A673 (cell line): ENCODE data around the gene LNX1. TPM values are rescaled to one million over a fixed set of nuclear protein-coding genes. Genes with fewer than 3 reads are reported as not detected.

Experiments used
- BruUV-seq: library from RNA; stranded (reverse); fragments of 400-500 nt; replicated peaks from 2 replicates; lab custom pipeline; 2021; lab: Mats Ljungman, UMichigan
- CTCF ChIA-PET: fragments of 300-600 bp; sonication (Branson Sonifier 250); formaldehyde crosslinking; loops from one replicate; lab custom pipeline; 2022; ENCODE audit warnings: antibody characterized with exemption; lab: Charles Lee
- POLR2A ChIA-PET: fragments of 300-600 bp; sonication (Branson Sonifier 250); formaldehyde crosslinking; loops from one replicate; lab custom pipeline; 2022; ENCODE audit warnings: antibody characterized with exemption; ENCODE audit not compliant: low non-redundant PET; lab: Charles Lee
- DNase-seq: peaks from one replicate; pipeline ENCODE4 v3.0.0-alpha.2; 2015; ENCODE audit warnings: low spot score
- H3K27ac ChIP-seq: fragments of 200-600 bp; sonication (generic); 2 replicates; pipeline ENCODE4 v1.5.1; 2016; ENCODE audit warnings: mixed run types, low read depth, mild to moderate bottlenecking, mixed read lengths, antibody characterized with exemption, low read length; ENCODE audit not compliant: poor library complexity, severe bottlenecking
- H3K27me3 ChIP-seq: fragments of 200-600 bp; sonication (generic); replicated peaks from 2 replicates; pipeline ENCODE4 v1.6.1; 2017; ENCODE audit warnings: mixed run types, low read depth, mild to moderate bottlenecking, mixed read lengths, antibody characterized with exemption, low read length; ENCODE audit not compliant: insufficient read depth, poor library complexity
- H3K36me3 ChIP-seq: fragments of 200-600 bp; sonication (generic); 2 replicates; pipeline ENCODE4 v1.6.1; 2016; ENCODE audit warnings: mixed run types, mild to moderate bottlenecking, mixed read lengths, antibody characterized with exemption, low read length; ENCODE audit not compliant: insufficient read depth, poor library complexity, severe bottlenecking
- H3K4me1 ChIP-seq: fragments of 200-600 bp; sonication (generic); 2 replicates; pipeline ENCODE4 v1.6.1; 2017; ENCODE audit warnings: mixed run types, mild to moderate bottlenecking, mixed read lengths, antibody characterized with exemption, low read length; ENCODE audit not compliant: insufficient read depth, poor library complexity, severe bottlenecking
- H3K4me3 ChIP-seq: fragments of 200-600 bp; sonication (generic); 2 replicates; pipeline ENCODE4 v1.5.1; 2016; ENCODE audit warnings: low read depth, mixed run types, mild to moderate bottlenecking, mixed read lengths, low read length; ENCODE audit not compliant: poor library complexity, severe bottlenecking
- H3K9me3 ChIP-seq: fragments of 200-600 bp; sonication (generic); 2 replicates; pipeline ENCODE4 v1.6.1; 2016; ENCODE audit warnings: mixed run types, low read depth, mild to moderate bottlenecking, mixed read lengths, antibody characterized with exemption, low read length; ENCODE audit not compliant: poor library complexity, severe bottlenecking
- EZH2 ChIP-seq: fragments of 200-600 bp; sonication (generic); IDR thresholded peaks from 2 replicates; pipeline ENCODE4 v1.6.1; 2017; ENCODE audit warnings: borderline replicate concordance, low read depth, mild to moderate bottlenecking, mixed read lengths, antibody characterized with exemption, low read length; ENCODE audit not compliant: poor library complexity, severe bottlenecking
- intact Hi-C: fragments of 100-400 bp; cut with micrococcal nuclease; formaldehyde crosslinking; loops from one replicate; pipeline ENCODE4 v1.10.0; 2022; ENCODE audit not compliant: unreplicated experiment
- total RNA-seq: library from RNA; stranded (reverse); gene quantifications from 2 replicates; pipeline ENCODE4 v1.2.3, GENCODE V29; 2021
- TF ChIP-seq, protein P1 (sequence below): fragments of 300-800, 200-600 bp; sonication (generic); conservative IDR thresholded peaks from 2 replicates; pipeline ENCODE4 v1.5.1; 2017; ENCODE audit warnings: low read depth, mild to moderate bottlenecking, antibody characterized with exemption, low read length, moderate library complexity, mixed read lengths

LNX1 gene
- total RNA-seq, 1 experiment from 2014 or later = not detected

DNA sequence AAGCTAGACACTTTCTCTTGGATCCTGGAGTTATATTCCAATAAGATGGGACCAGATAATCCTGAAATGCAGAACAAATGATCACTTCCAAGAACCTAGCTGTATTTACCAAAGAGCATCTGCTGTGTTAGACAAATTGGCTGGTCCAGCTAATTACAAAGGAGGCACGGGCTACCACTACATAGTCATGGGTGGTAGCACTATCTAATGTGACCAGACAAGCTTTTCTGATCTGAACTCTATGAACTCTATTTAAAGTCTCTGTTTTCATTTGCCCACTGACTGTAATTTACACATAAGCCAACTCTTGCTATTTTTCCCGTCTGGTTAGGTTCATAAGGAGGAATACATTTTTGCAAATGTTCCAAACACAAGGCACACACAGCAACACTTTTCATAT, 34.6 kb downstream of the LNX1 start:
- no peak for TF ChIP-seq EZH2
- TF ChIP-seq, protein P1, sequence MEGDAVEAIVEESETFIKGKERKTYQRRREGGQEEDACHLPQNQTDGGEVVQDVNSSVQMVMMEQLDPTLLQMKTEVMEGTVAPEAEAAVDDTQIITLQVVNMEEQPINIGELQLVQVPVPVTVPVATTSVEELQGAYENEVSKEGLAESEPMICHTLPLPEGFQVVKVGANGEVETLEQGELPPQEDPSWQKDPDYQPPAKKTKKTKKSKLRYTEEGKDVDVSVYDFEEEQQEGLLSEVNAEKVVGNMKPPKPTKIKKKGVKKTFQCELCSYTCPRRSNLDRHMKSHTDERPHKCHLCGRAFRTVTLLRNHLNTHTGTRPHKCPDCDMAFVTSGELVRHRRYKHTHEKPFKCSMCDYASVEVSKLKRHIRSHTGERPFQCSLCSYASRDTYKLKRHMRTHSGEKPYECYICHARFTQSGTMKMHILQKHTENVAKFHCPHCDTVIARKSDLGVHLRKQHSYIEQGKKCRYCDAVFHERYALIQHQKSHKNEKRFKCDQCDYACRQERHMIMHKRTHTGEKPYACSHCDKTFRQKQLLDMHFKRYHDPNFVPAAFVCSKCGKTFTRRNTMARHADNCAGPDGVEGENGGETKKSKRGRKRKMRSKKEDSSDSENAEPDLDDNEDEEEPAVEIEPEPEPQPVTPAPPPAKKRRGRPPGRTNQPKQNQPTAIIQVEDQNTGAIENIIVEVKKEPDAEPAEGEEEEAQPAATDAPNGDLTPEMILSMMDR = no peak
- no peak for DNase-seq
- Histone ChIP-seq H3K27me3 (no peaks in the 10 kb centered on the region), H3K9me3 (no peaks in the 10 kb centered on the region), H3K27ac (no peak overlapping the region), H3K4me3 (no peak overlapping the region), H3K36me3 (no peaks in the 10 kb centered on the region), H3K4me1 (no peaks in the 10 kb centered on the region)
- ChIA-PET POLR2A (no interaction called here), CTCF (no interaction called here)
- BruUV-seq = no TSS peak
- intact Hi-C loops = no loop called here

DNA sequence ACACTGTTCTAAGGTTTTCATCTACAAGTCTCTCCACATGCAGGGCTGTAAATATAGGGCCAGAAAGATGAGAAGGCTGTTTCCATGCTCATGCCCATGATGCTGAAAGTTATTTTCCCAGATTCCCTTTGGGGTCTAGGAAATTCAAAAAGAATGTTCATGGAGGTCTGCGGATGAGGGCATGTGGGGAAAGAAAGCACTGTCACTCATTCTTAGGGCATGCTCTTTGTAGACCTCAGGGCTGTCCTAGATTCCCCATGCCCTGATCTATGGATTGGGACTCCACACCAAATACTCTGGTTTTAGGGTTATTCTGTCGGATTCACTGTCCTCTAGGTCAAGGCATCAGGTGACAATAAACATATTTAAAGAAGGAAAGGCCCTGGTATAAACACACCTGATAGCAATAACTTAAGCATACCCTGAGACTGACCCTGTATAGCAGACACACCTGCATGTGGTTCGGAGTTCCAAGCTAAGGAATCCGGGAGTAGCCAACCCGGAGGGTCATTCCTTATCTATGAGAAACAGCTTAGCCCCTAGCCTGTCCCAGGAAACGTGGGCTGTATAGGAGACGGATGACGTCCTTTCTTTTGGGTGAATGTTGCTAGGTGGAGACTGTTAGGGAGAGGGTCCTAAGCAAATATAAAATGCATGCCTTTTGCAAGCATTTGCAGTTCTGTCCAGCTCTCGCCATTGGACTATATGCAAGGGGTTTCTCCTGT, 37.6 kb downstream of the LNX1 start:
- Histone ChIP-seq H3K4me1 (no peaks in the 10 kb centered on the region), H3K27me3 (no peaks in the 10 kb centered on the region), H3K4me3 (no peak overlapping the region), H3K27ac (no peak overlapping the region), H3K36me3 (no peaks in the 10 kb centered on the region), H3K9me3 (no peaks in the 10 kb centered on the region)
- no peak for DNase-seq
- BruUV-seq = no TSS peak
- no peak for TF ChIP-seq EZH2
- TF ChIP-seq, protein P1 = no peak
- intact Hi-C loops = no loop called here
- POLR2A ChIA-PET = no interaction called here
- CTCF ChIA-PET = no interaction called here

DNA sequence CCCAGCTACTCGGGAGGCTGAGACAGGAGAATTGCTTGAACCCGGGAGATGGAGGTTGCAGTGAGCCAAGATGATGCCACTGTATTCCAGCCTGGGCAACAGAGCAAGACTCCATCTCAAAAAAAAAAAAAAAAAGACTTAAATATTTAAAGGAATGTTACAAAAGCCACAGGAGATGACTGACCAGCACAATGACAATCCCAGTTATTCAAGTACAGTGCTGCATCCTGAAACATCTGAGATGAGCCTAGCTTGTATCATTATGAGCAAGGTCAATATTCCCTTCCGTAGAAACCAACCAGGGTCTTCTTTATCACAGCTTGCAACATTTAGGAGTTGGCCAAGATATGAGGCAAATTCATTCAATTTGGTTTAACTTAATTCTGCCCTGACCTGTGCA, 38.6 kb downstream of the LNX1 start:
- H3K4me1 ChIP-seq = no peaks in the 10 kb centered on the region
- H3K27ac ChIP-seq = no peak overlapping the region
- no peak for DNase-seq
- ChIA-PET POLR2A (no interaction called here), CTCF (no interaction called here)
- H3K27me3 ChIP-seq = no peaks in the 10 kb centered on the region
- no peak overlapping the region for H3K4me3 ChIP-seq
- intact Hi-C loops = no loop called here
- BruUV-seq = no TSS peak
- TF ChIP-seq EZH2 = no peak
- TF ChIP-seq, protein P1 = no peak
- H3K36me3 ChIP-seq = no peaks in the 10 kb centered on the region
- no peaks in the 10 kb centered on the region for H3K9me3 ChIP-seq
